Naive B cell (primary cell): Measurements from ENCODE around the gene GOLGA8M. TPM values are rescaled to one million over a fixed set of nuclear protein-coding genes. Genes with fewer than 3 reads are reported as not detected.
"Not testable (repeated sequence)": the region's sequence is repeated elsewhere in the genome, so short reads cannot be mapped to it uniquely, and the experiment has no call there.

Source experiments
- ATAC-seq, 2 donors: fragments of 150-1000 bp; cut with Tn5 transposase; 2 replicates each; pipeline ENCODE4 v1.10.0; 2021; ENCODE audit warnings: low read depth in 2 of 2, mild to moderate bottlenecking in 2 of 2, moderate library complexity in 2 of 2
- DNase-seq: peaks from one replicate; pipeline ENCODE4 v3.0.0; 2022
- H3K27ac Mint-ChIP-seq, 6 donors: one replicate each; pipeline ENCODE4 v1.8.0; 2020 to 2022; ENCODE audit warnings: mild to moderate bottlenecking in 6 of 6, mixed read lengths in 6 of 6, moderate library complexity in 5 of 6, inconsistent platforms in 2 of 6
- H3K27me3 Mint-ChIP-seq, 3 donors: one replicate each; pipeline ENCODE4 v1.8.0; 2021 to 2022; ENCODE audit warnings: mixed read lengths in 3 of 3, mild to moderate bottlenecking in 1 of 3
- H3K36me3 Mint-ChIP-seq, 2 donors: one replicate each; pipeline ENCODE4 v1.8.0; 2020 to 2022; ENCODE audit warnings: mixed read lengths in 2 of 2, inconsistent platforms in 1 of 2, mild to moderate bottlenecking in 1 of 2
- H3K4me1 Mint-ChIP-seq, 3 donors: one replicate each; pipeline ENCODE4 v1.8.0; 2020 to 2022; ENCODE audit warnings: mixed read lengths in 3 of 3, inconsistent platforms in 1 of 3, mild to moderate bottlenecking in 1 of 3, moderate library complexity in 1 of 3
- H3K4me3 Mint-ChIP-seq, 8 donors: one replicate each; pipeline ENCODE4 v1.8.0; 2020 to 2022; ENCODE audit warnings: mild to moderate bottlenecking in 8 of 8, mixed read lengths in 8 of 8, moderate library complexity in 8 of 8, inconsistent platforms in 2 of 8
- H3K9me3 Mint-ChIP-seq, 7 donors: one replicate each; pipeline ENCODE4 v1.8.0; 2020 to 2022; ENCODE audit warnings: mixed read lengths in 7 of 7, mild to moderate bottlenecking in 5 of 7, inconsistent platforms in 2 of 7, moderate library complexity in 1 of 7
- polyA plus RNA-seq, 6 donors: library from polyadenylated mRNA; unstranded; fragments of 300-500 nt; fragmentation: Illumina TruSeq; gene quantifications; one replicate each; pipeline ENCODE4 v1.2.3, GENCODE V29; 2021; ENCODE audit warnings: low read depth in 6 of 6

The GOLGA8M gene
- polyA plus RNA-seq, result not detected

- H3K4me1 Mint-ChIP-seq, H3K36me3 Mint-ChIP-seq, DNase-seq, H3K27me3 Mint-ChIP-seq, ATAC-seq, H3K4me3 Mint-ChIP-seq, H3K27ac Mint-ChIP-seq, H3K9me3 Mint-ChIP-seq: not testable (repeated sequence)
Observed at GRCh38 chr15:28712270-28712669, at the start of gene GOLGA8M. GOLGA8M (minus strand) TSS chr15:28712421; CDS start chr15:28712323, 98 bp downstream.

GRCh38 chr15:28742890-28743289 is 30.7 kb upstream of the GOLGA8M start:
- H3K4me1 Mint-ChIP-seq, H3K9me3 Mint-ChIP-seq, H3K36me3 Mint-ChIP-seq, H3K27ac Mint-ChIP-seq, ATAC-seq, H3K4me3 Mint-ChIP-seq, H3K27me3 Mint-ChIP-seq, DNase-seq: not testable (repeated sequence)

GRCh38 chr15:28738590-28739292 is 26.5 kb upstream of the GOLGA8M start:
- ATAC-seq, result peak; percentile 31 to 47
- not testable (repeated sequence) for H3K36me3 Mint-ChIP-seq, H3K4me1 Mint-ChIP-seq, DNase-seq, H3K9me3 Mint-ChIP-seq
- peak overlapping the region in 3 of 6 donors; percentile 31 to 76 (median 65) for H3K27ac Mint-ChIP-seq
- H3K4me3 Mint-ChIP-seq, result peak overlapping the region; percentile 45 to 85 (median 64)
- H3K27me3 Mint-ChIP-seq, result peaks cover 0 to 14% (median 6%) of the 10 kb centered on the region in 3 donors

- H3K9me3 Mint-ChIP-seq, DNase-seq, H3K36me3 Mint-ChIP-seq, ATAC-seq, H3K4me1 Mint-ChIP-seq: not testable (repeated sequence)
- Mint-ChIP-seq H3K27me3 (peaks cover 0 to 14% (median 6%) of the 10 kb centered on the region in 3 donors), H3K27ac (peak overlapping the region in 3 of 6 donors; percentile 31 to 76 (median 65)), H3K4me3 (peak overlapping the region; percentile 45 to 85 (median 64))
Observed at GRCh38 chr15:28738200-28738561, 26.0 kb upstream of the GOLGA8M start.

- H3K9me3 Mint-ChIP-seq, H3K36me3 Mint-ChIP-seq, H3K27ac Mint-ChIP-seq, H3K4me1 Mint-ChIP-seq: not testable (repeated sequence)
- DNase-seq, result peak; percentile 1
- peaks cover 0 to 14% (median 6%) of the 10 kb centered on the region in 3 donors for H3K27me3 Mint-ChIP-seq
- peak overlapping the region in 1 of 8 donors; percentile 57 for H3K4me3 Mint-ChIP-seq
- peak; percentile 58 to 69 for ATAC-seq
Observed at GRCh38 chr15:28737521-28738199, 25.4 kb upstream of the GOLGA8M start.

GRCh38 chr15:28728061-28728460 is 15.8 kb upstream of the GOLGA8M start:
- not testable (repeated sequence) for H3K4me1 Mint-ChIP-seq, ATAC-seq, H3K27ac Mint-ChIP-seq, H3K9me3 Mint-ChIP-seq, DNase-seq, H3K27me3 Mint-ChIP-seq, H3K4me3 Mint-ChIP-seq, H3K36me3 Mint-ChIP-seq

- not testable (repeated sequence) for ATAC-seq, H3K27ac Mint-ChIP-seq, H3K9me3 Mint-ChIP-seq, H3K4me3 Mint-ChIP-seq, DNase-seq, H3K36me3 Mint-ChIP-seq, H3K4me1 Mint-ChIP-seq, H3K27me3 Mint-ChIP-seq
Observed at GRCh38 chr15:28727026-28727425, 14.8 kb upstream of the GOLGA8M start.

GRCh38 chr15:28726102-28726501 is 13.9 kb upstream of the GOLGA8M start:
- DNase-seq (no peak), ATAC-seq (no peak)
- H3K27me3 Mint-ChIP-seq, result peaks cover 0 to 3% (median 0%) of the 10 kb centered on the region in 3 donors
- no peak overlapping the region for H3K27ac Mint-ChIP-seq
- H3K4me3 Mint-ChIP-seq, result no peak overlapping the region
- H3K4me1 Mint-ChIP-seq, result no peaks in the 10 kb centered on the region
- no peaks in the 10 kb centered on the region for H3K9me3 Mint-ChIP-seq
- H3K36me3 Mint-ChIP-seq, result no peaks in the 10 kb centered on the region

GRCh38 chr15:28725556-28725955 is 13.3 kb upstream of the GOLGA8M start:
- Mint-ChIP-seq H3K27ac (no peak overlapping the region), H3K36me3 (no peaks in the 10 kb centered on the region), H3K27me3 (peaks cover 0 to 3% (median 0%) of the 10 kb centered on the region in 3 donors), H3K4me1 (no peaks in the 10 kb centered on the region), H3K9me3 (no peaks in the 10 kb centered on the region), H3K4me3 (no peak overlapping the region)
- ATAC-seq (no peak), DNase-seq (no peak)

GRCh38 chr15:28723986-28724385 is 11.8 kb upstream of the GOLGA8M start:
- not testable (repeated sequence) for H3K27ac Mint-ChIP-seq, H3K4me3 Mint-ChIP-seq, DNase-seq, H3K9me3 Mint-ChIP-seq, ATAC-seq, H3K36me3 Mint-ChIP-seq, H3K27me3 Mint-ChIP-seq, H3K4me1 Mint-ChIP-seq

- not testable (repeated sequence) for DNase-seq, H3K27me3 Mint-ChIP-seq, H3K27ac Mint-ChIP-seq, H3K36me3 Mint-ChIP-seq, ATAC-seq, H3K9me3 Mint-ChIP-seq, H3K4me3 Mint-ChIP-seq, H3K4me1 Mint-ChIP-seq
Observed at GRCh38 chr15:28719626-28720025, 7.4 kb upstream of the GOLGA8M start.

GRCh38 chr15:28718576-28718975 is 6.4 kb upstream of the GOLGA8M start:
- not testable (repeated sequence) for ATAC-seq, H3K4me1 Mint-ChIP-seq, H3K9me3 Mint-ChIP-seq, H3K36me3 Mint-ChIP-seq, DNase-seq, H3K27ac Mint-ChIP-seq, H3K27me3 Mint-ChIP-seq, H3K4me3 Mint-ChIP-seq

GRCh38 chr15:28714176-28714575 is 2.0 kb upstream of the GOLGA8M start:
- ATAC-seq, H3K27me3 Mint-ChIP-seq, H3K4me1 Mint-ChIP-seq, H3K9me3 Mint-ChIP-seq, H3K27ac Mint-ChIP-seq, H3K36me3 Mint-ChIP-seq, H3K4me3 Mint-ChIP-seq, DNase-seq: not testable (repeated sequence)

GRCh38 chr15:28703927-28704326 is 8.3 kb downstream of the GOLGA8M start:
- H3K4me1 Mint-ChIP-seq, H3K27me3 Mint-ChIP-seq, H3K9me3 Mint-ChIP-seq, H3K4me3 Mint-ChIP-seq, ATAC-seq, H3K36me3 Mint-ChIP-seq, DNase-seq, H3K27ac Mint-ChIP-seq: not testable (repeated sequence)
